ENCODE measurements around the gene CLK4.

Gene CLK4

DNA sequence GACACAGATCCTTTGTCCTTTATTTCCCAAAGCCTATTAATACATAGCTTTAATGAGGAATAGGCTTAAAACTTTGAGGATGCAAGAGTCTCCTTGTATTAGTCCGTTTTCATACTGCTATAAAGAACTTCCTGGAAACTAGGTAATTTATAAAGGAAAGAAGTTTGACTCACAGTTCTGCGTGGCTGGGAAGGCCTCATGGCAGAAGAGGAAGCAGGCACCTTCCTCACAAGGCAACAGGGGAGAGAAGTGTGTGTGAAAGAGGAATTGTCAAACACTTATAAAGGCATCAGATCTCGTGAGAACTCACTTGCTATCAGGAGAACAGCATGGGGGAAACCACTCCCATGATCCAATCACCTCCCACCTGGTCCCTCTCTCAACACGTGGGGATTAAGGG is 5.4 kb upstream of the CLK4 start:
- WGBS, result 88% methylated on average over 2 of the region's 4 CpGs
- no peak overlapping the region for H3K9ac ChIP-seq (ENCODE audit: low read depth, low read length)
- H3K36me3 ChIP-seq (ENCODE audit: insufficient read depth, low read length), result no peaks in the 10 kb centered on the region
- H3K4me3 ChIP-seq (ENCODE audit: low read length), result no peak overlapping the region
- H3K4me1 ChIP-seq (ENCODE audit: insufficient read depth, low read length), result 0 out of 2 replicates have a peak, but pooled peaks cover 3% of the 10 kb centered on the region
- no peaks in the 10 kb centered on the region for H3K9me3 ChIP-seq (ENCODE audit: insufficient read depth, low read depth, low read length)
- H3K27me3 ChIP-seq (ENCODE audit: insufficient read depth, low read length), result peaks cover 25% of the 10 kb centered on the region
- no peak overlapping the region for H3K27ac ChIP-seq (ENCODE audit: low read depth, low read length)

DNA sequence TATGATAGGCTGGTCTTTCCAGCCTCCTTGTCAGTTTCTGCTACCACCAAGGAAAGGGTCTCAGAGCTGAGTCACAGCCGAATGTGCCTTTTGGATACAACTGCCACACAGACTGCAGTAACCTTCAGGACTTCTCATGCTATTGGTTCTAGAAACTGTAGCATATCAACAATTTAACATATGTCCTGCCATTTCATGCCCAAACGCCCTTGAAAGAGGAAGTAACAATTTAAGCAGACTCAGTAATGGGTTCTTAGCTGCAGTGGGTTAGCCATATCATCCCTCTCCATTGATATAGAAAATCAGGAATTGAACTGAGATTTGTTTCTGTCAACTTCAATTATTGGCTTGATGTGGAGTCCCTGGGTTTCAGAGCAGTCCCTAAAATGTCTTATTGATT is 4.1 kb upstream of the CLK4 start:
- peaks cover 25% of the 10 kb centered on the region for H3K27me3 ChIP-seq (ENCODE audit: insufficient read depth, low read length)
- H3K9ac ChIP-seq (ENCODE audit: low read depth, low read length), result no peak overlapping the region
- no peaks in the 10 kb centered on the region for H3K36me3 ChIP-seq (ENCODE audit: insufficient read depth, low read length)
- H3K27ac ChIP-seq (ENCODE audit: low read depth, low read length), result no peak overlapping the region
- no peak overlapping the region for H3K4me3 ChIP-seq (ENCODE audit: low read length)
- H3K4me1 ChIP-seq (ENCODE audit: insufficient read depth, low read length), result 0 out of 2 replicates have a peak, but pooled peaks cover 3% of the 10 kb centered on the region
- H3K9me3 ChIP-seq (ENCODE audit: insufficient read depth, low read depth, low read length), result no peaks in the 10 kb centered on the region
- WGBS, result 82% methylated on average over 2 of the region's 2 CpGs

DNA sequence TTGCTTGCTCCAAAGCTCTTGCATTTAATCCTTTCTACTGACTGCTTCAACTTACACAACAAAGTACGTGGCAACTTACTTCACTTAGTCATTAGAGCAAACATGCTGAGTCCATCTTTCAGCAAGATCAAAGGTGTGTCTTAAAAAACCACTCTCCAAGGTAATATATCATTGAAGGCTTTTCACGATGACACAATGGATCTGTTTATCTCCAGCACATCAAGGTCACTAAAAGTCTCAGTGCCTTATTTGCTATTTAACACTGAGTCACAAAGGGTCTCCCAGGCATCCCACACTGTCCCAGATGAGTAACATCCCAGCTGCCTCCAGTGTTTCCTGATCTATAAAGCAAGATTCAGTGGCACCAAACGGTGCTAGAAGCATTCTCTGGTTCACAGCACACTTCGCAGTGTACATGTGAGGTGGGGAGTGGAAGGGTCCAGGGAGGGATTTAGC is 3.7 kb upstream of the CLK4 start:
- Histone ChIP-seq H3K27ac (ENCODE audit: low read depth, low read length) (no peak overlapping the region), H3K36me3 (ENCODE audit: insufficient read depth, low read length) (no peaks in the 10 kb centered on the region), H3K27me3 (ENCODE audit: insufficient read depth, low read length) (peaks cover 25% of the 10 kb centered on the region), H3K4me3 (ENCODE audit: low read length) (no peak overlapping the region), H3K4me1 (ENCODE audit: insufficient read depth, low read length) (peaks cover 4% of the 10 kb centered on the region; the same call in 1 of the 2 replicates), H3K9ac (ENCODE audit: low read depth, low read length) (no peak overlapping the region), H3K9me3 (ENCODE audit: insufficient read depth, low read depth, low read length) (no peaks in the 10 kb centered on the region)
- 76% methylated on average over 4 of the region's 4 CpGs for WGBS

DNA sequence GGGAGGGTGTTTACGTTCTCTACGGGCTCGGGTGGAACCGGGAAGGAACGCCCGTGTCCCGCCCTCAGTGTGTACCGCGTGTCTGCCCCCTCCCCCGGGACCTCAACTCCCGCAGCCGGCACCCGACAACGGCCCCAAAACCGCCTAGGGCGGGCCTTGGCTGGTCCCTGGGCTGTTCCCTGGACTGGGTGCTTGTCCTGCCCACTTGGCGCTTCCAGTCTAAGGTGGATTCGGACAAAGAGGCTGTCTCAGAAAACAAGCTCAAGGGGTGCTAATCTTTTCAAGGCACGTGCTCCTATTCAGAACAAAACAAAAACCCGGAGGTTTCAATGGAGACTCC is 379 bp upstream of the CLK4 start:
- Histone ChIP-seq H3K27me3 (ENCODE audit: insufficient read depth, low read length) (peaks cover 25% of the 10 kb centered on the region), H3K27ac (ENCODE audit: low read depth, low read length) (no peak overlapping the region), H3K4me1 (ENCODE audit: insufficient read depth, low read length) (peaks cover 23% of the 10 kb centered on the region), H3K9me3 (ENCODE audit: insufficient read depth, low read depth, low read length) (no peaks in the 10 kb centered on the region), H3K4me3 (ENCODE audit: low read length) (peak overlapping the region; percentile 94), H3K9ac (ENCODE audit: low read depth, low read length) (no peak overlapping the region), H3K36me3 (ENCODE audit: insufficient read depth, low read length) (peaks cover 10% of the 10 kb centered on the region)
- 6% methylated on average over 20 of the region's 20 CpGs for WGBS

DNA sequence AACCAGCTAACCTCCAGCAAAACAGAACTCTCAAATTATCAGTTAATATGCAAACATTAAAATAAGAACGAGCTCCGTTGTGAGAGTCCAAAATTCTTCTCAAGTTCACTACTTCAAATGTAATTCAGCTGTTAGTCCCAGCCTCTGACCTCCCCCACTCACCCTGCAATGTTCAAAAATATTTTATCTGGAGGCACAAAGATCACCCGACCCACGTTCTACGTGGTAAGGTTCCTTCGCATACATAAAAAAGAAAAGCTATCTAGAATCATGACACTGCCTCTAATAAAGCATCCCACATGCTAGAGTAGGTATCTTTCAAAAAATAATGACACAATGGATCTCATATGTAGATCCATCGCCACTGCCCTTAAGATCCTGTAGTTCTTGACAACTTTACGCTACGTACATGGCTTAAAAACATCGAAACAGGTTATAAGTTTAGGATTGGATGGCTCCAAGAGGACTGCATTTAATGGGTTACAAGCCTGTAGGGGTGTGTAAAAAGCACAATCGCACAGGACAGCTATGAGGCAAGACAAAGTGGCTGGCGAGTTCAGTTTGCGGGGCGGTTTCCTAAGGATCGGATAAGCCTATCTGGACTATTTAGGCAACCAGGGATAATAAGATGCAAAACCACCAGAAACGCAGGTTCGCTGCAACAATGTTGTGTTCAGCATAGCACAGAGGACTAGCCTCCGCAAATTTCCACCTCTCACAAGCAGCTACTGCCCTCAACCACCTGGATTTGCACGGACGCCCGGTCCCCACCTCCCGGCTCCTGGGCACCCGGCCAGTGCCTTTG is 969 bp downstream of the CLK4 start:
- peaks cover 23% of the 10 kb centered on the region for H3K36me3 ChIP-seq (ENCODE audit: insufficient read depth, low read length)
- peak overlapping the region; percentile 85; the same call in 1 of the 2 replicates for H3K27ac ChIP-seq (ENCODE audit: low read depth, low read length)
- peaks cover 25% of the 10 kb centered on the region for H3K27me3 ChIP-seq (ENCODE audit: insufficient read depth, low read length)
- H3K4me3 ChIP-seq (ENCODE audit: low read length), result peak overlapping the region; percentile 94
- under 1% methylated on average over 23 of the region's 23 CpGs for WGBS
- H3K4me1 ChIP-seq (ENCODE audit: insufficient read depth, low read length), result peaks cover 23% of the 10 kb centered on the region
- no peaks in the 10 kb centered on the region for H3K9me3 ChIP-seq (ENCODE audit: insufficient read depth, low read depth, low read length)
- peak overlapping the region; percentile 94 for H3K9ac ChIP-seq (ENCODE audit: low read depth, low read length)

DNA sequence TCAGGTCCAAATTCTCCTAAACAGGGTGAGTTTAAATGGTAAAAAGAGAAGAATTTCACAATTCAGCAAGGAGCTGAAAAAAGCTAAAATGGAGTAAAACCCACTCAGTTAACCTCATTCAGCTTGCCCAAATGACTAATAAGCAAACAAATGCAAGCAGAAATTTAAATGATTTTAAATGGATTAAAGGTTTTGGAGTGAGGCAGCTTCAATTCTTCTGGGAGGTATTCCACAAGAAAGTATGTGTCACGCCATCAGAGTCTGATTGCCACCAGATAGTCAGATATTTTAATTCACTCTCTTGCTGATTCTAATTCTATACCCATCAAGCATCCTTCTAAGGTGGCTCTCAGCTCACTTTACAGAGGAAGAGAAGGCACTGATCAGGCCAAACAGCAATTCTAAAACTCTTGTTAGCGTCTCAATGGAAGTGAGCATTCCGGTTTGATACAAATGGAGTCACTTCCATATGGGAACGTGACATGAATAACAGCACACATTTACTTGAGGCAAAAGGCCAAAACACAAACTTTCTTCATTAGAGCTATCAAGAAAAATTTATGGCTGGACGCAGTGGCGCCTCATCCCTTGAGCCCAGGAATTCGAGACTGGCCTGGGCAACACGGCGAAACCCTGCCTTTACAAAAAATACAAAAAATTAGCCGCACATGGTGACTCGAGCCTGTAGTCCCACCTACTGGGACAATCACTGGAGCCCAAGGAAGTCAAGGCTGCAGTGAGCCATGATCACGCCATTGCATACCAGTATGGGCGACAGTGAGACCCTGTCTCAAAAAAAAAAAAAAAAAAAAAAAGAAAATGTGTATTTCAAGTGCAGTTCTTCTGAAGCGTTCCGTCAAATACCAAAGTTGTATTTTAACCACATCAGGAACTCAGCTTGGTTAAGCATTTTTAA is 2.0 kb downstream of the CLK4 start:
- whole genome bisulfite sequencing, result 28% methylated on average over 15 of the region's 15 CpGs
- Histone ChIP-seq H3K4me3 (ENCODE audit: low read length) (peak overlapping the region; percentile 94), H3K27ac (ENCODE audit: low read depth, low read length) (no peak overlapping the region; the same call in 1 of the 2 replicates), H3K27me3 (ENCODE audit: insufficient read depth, low read length) (peaks cover 18% of the 10 kb centered on the region), H3K9me3 (ENCODE audit: insufficient read depth, low read depth, low read length) (no peaks in the 10 kb centered on the region), H3K36me3 (ENCODE audit: insufficient read depth, low read length) (peaks cover 33% of the 10 kb centered on the region), H3K4me1 (ENCODE audit: insufficient read depth, low read length) (peaks cover 29% of the 10 kb centered on the region), H3K9ac (ENCODE audit: low read depth, low read length) (peak overlapping the region; percentile 94; the same call in 1 of the 2 replicates)

DNA sequence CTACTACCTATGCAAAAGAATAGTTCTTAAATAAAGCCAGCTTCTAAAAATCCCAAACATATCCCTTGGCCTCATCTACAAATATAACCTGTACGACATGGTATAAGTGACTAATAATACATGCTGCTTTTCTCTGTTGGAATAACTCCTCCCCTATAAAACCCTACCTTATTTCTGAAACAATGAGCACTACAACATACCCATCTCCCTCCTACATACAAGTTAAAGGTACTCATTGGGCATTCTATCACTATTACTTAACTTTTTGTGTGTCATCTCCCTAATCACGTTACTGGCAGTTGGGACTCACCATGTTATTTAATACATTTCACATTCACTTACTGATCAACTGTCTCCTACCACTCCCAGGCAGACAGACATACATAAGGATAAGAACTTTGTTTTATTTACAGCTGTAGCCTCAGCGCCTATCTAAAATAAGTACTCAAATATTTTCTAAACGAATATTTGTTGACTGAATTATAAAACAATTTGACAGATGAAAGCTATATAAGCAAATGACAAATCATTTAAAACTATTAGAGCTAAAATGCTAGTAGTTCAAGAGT is 4.1 kb downstream of the CLK4 start:
- Histone ChIP-seq H3K4me3 (ENCODE audit: low read length) (no peak overlapping the region), H3K27ac (ENCODE audit: low read depth, low read length) (no peak overlapping the region), H3K27me3 (ENCODE audit: insufficient read depth, low read length) (peaks cover 4% of the 10 kb centered on the region), H3K9me3 (ENCODE audit: insufficient read depth, low read depth, low read length) (no peaks in the 10 kb centered on the region), H3K36me3 (ENCODE audit: insufficient read depth, low read length) (peaks cover 54% of the 10 kb centered on the region), H3K4me1 (ENCODE audit: insufficient read depth, low read length) (peaks cover 36% of the 10 kb centered on the region), H3K9ac (ENCODE audit: low read depth, low read length) (no peak overlapping the region)
- WGBS, result 93% methylated on average over 3 of the region's 4 CpGs

DNA sequence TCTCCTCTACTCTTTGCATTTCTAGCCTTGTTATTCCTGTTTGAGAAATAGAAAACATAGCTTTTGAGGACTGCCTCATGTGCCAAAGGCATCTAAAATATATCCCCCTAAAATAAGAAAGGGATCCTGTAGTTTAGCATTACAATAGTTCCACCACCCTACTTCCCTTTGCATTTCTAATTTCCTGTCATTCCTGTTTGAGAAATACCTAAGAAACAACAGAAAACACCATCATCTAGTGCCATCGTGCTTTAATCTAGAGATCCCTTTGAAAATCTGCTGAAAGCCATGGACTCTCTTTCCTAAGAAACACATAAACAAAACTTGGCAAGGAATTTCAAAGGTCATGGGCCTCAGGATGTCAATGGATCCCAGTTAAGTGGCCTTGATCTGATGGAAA is 7.5 kb downstream of the CLK4 start:
- no peaks in the 10 kb centered on the region for H3K9me3 ChIP-seq (ENCODE audit: insufficient read depth, low read depth, low read length)
- peaks cover 25% of the 10 kb centered on the region for H3K4me1 ChIP-seq (ENCODE audit: insufficient read depth, low read length)
- peak overlapping the region; percentile 37; the same call in 1 of the 2 replicates for H3K27ac ChIP-seq (ENCODE audit: low read depth, low read length)
- no peak overlapping the region; the same call in 1 of the 2 replicates for H3K4me3 ChIP-seq (ENCODE audit: low read length)
- 54% methylated on average over 1 of the region's 1 CpG for WGBS
- H3K27me3 ChIP-seq (ENCODE audit: insufficient read depth, low read length), result no peaks in the 10 kb centered on the region
- peaks cover 88% of the 10 kb centered on the region for H3K36me3 ChIP-seq (ENCODE audit: insufficient read depth, low read length)
- 0 out of 2 replicates have a peak overlapping the region, but pooled peaks have one; percentile 3 for H3K9ac ChIP-seq (ENCODE audit: low read depth, low read length)

DNA sequence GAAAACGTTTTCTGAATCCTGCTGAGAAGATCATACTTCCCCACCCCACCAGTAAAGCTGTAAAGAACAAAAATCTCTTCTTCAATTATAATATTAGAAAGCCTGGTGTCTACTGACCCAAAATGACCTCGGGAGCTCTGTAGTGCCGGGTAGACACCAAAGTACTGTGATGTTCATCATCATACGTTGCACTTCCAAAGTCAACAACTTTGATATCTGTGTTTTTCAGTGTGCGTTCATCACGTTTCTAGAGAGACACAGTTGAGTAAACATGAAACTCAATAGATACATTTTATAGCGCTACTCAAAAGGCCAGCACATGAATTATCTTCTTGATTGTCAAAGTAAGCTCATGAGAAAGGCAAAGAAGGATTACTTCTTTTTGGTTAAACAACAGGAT is 14.6 kb downstream of the CLK4 start:
- no peaks in the 10 kb centered on the region for H3K4me1 ChIP-seq (ENCODE audit: insufficient read depth, low read length)
- no peaks in the 10 kb centered on the region for H3K9me3 ChIP-seq (ENCODE audit: insufficient read depth, low read depth, low read length)
- peaks cover 87% of the 10 kb centered on the region for H3K36me3 ChIP-seq (ENCODE audit: insufficient read depth, low read length)
- no peak overlapping the region for H3K4me3 ChIP-seq (ENCODE audit: low read length)
- no peaks in the 10 kb centered on the region for H3K27me3 ChIP-seq (ENCODE audit: insufficient read depth, low read length)
- H3K27ac ChIP-seq (ENCODE audit: low read depth, low read length), result no peak overlapping the region
- WGBS, result 94% methylated on average over 7 of the region's 7 CpGs
- no peak overlapping the region for H3K9ac ChIP-seq (ENCODE audit: low read depth, low read length)

DNA sequence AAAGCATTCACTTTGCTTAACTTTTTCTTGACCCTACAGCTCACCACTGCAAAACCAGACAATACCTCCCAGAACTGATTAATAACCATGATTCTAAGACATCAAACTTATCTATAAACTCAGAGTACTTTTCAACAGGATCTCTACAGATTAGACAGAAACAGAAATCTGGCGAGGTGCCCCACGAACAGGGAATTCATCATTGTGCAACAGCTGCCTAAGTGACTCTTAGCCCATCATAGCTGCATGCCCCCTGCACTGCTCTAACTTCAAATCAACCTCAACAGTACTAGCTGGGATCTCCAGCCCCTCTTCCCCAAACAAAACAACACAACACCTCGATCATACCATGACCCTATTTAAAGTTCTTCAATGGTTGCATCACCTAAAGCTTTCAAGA is 20.6 kb downstream of the CLK4 start:
- no peak overlapping the region for H3K9ac ChIP-seq (ENCODE audit: low read depth, low read length)
- peaks cover 3% of the 10 kb centered on the region; the same call in 1 of the 2 replicates for H3K9me3 ChIP-seq (ENCODE audit: insufficient read depth, low read depth, low read length)
- H3K4me1 ChIP-seq (ENCODE audit: insufficient read depth, low read length), result no peaks in the 10 kb centered on the region
- H3K27ac ChIP-seq (ENCODE audit: low read depth, low read length), result no peak overlapping the region
- 93% methylated on average over 3 of the region's 3 CpGs for whole genome bisulfite sequencing
- no peaks in the 10 kb centered on the region for H3K27me3 ChIP-seq (ENCODE audit: insufficient read depth, low read length)
- no peak overlapping the region for H3K4me3 ChIP-seq (ENCODE audit: low read length)
- H3K36me3 ChIP-seq (ENCODE audit: insufficient read depth, low read length), result peaks cover 86% of the 10 kb centered on the region

DNA sequence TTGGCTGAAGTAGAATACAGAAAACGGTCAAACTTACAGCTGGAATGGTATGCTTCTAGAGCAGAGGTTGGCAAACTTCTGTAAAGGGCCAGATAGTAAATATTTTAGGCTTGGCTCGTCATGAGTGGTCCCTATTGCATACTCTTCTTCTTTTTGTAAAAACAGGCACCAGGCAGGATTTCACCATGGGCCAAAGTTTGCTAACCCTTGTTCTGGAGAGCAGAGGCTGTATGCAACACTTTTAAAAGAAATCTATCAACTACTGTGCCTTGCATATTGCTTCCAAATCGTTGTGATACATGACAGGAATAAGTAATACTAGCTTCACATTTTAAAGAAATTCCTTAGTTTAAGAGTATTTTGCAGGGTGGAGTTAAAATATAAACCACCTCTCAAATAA is 21.1 kb downstream of the CLK4 start:
- Histone ChIP-seq H3K4me1 (ENCODE audit: insufficient read depth, low read length) (no peaks in the 10 kb centered on the region), H3K27me3 (ENCODE audit: insufficient read depth, low read length) (no peaks in the 10 kb centered on the region), H3K4me3 (ENCODE audit: low read length) (no peak overlapping the region), H3K9ac (ENCODE audit: low read depth, low read length) (no peak overlapping the region), H3K27ac (ENCODE audit: low read depth, low read length) (no peak overlapping the region), H3K9me3 (ENCODE audit: insufficient read depth, low read depth, low read length) (peaks cover 3% of the 10 kb centered on the region; the same call in 1 of the 2 replicates), H3K36me3 (ENCODE audit: insufficient read depth, low read length) (peaks cover 82% of the 10 kb centered on the region)
- WGBS, result 94% methylated on average over 2 of the region's 3 CpGs
